ENCODE results near the gene SCFD2. TPM values are rescaled to one million over a fixed set of nuclear protein-coding genes. Genes with fewer than 3 reads are reported as not detected.

Gene SCFD2
- total and polyA plus RNA-seq, 5 donors from 2014 or later: 15.0 to 23.9 (median 16.3) TPM

- Mint-ChIP-seq H3K9me3 (no peaks in the 10 kb centered on the region), H3K4me1 (peaks cover 0 to 41% (median 26%) of the 10 kb centered on the region in 4 donors), H3K27me3 (no peaks in the 10 kb centered on the region), H3K36me3 (peaks cover 20% of the 10 kb centered on the region), H3K4me3 (no peak overlapping the region), H3K27ac (no peak overlapping the region)
- Histone ChIP-seq H3K4me3 (ENCODE audit: low read depth, low read length) (no peak overlapping the region), H3K27ac (ENCODE audit: insufficient read depth, low read length, poor library complexity, severe bottlenecking) (no peak overlapping the region), H3K36me3 (ENCODE audit: control insufficient read depth, insufficient read depth, low read length) (no peaks in the 10 kb centered on the region), H3K27me3 (ENCODE audit: control insufficient read depth, insufficient read depth, low read length) (no peaks in the 10 kb centered on the region), H3K4me1 (ENCODE audit: control insufficient read depth, insufficient read depth, low read length, poor library complexity, severe bottlenecking) (peaks cover 8% of the 10 kb centered on the region), H3K9me3 (ENCODE audit: control insufficient read depth in 2 of 2, low read length in 2 of 2) (no peaks in the 10 kb centered on the region)
- ATAC-seq (ENCODE audit: low read depth in 2 of 2) (no peak), DNase-seq (no peak)
Measured at GRCh38 chr4:53013873-53014775, 351.7 kb downstream of the SCFD2 start.

GRCh38 chr4:53012738-53013137 is 353.1 kb downstream of the SCFD2 start:
- H3K9me3 Mint-ChIP-seq: no peaks in the 10 kb centered on the region
- peak overlapping the region in 2 of 4 donors; percentile 4 to 69 for H3K4me3 Mint-ChIP-seq
- Histone ChIP-seq H3K9me3 (ENCODE audit: control insufficient read depth in 2 of 2, low read length in 2 of 2) (no peaks in the 10 kb centered on the region), H3K36me3 (ENCODE audit: control insufficient read depth, insufficient read depth, low read length) (no peaks in the 10 kb centered on the region), H3K27me3 (ENCODE audit: control insufficient read depth, insufficient read depth, low read length) (no peaks in the 10 kb centered on the region), H3K4me1 (ENCODE audit: control insufficient read depth, insufficient read depth, low read length, poor library complexity, severe bottlenecking) (peaks cover 8% of the 10 kb centered on the region), H3K4me3 (ENCODE audit: low read depth, low read length) (peak overlapping the region; percentile 28), H3K27ac (ENCODE audit: insufficient read depth, low read length, poor library complexity, severe bottlenecking) (no peak overlapping the region)
- H3K27ac Mint-ChIP-seq: peak overlapping the region; percentile 54 to 86 (median 59)
- H3K4me1 Mint-ChIP-seq: peaks cover 0 to 41% (median 27%) of the 10 kb centered on the region in 4 donors
- H3K27me3 Mint-ChIP-seq: no peaks in the 10 kb centered on the region
- peak in 1 of 3 donors; percentile 58 for DNase-seq
- H3K36me3 Mint-ChIP-seq: peaks cover 31% of the 10 kb centered on the region
- peak; percentile 61 to 65 for ATAC-seq (ENCODE audit: low read depth in 2 of 2)

GRCh38 chr4:53011259-53011905 is 354.5 kb downstream of the SCFD2 start:
- no peak for DNase-seq
- H3K9me3 Mint-ChIP-seq: no peaks in the 10 kb centered on the region

GRCh38 chr4:53010318-53010717 is 355.5 kb downstream of the SCFD2 start:
- Histone ChIP-seq H3K27me3 (ENCODE audit: control insufficient read depth, insufficient read depth, low read length) (no peaks in the 10 kb centered on the region), H3K27ac (ENCODE audit: insufficient read depth, low read length, poor library complexity, severe bottlenecking) (no peak overlapping the region), H3K9me3 (ENCODE audit: control insufficient read depth in 2 of 2, low read length in 2 of 2) (no peaks in the 10 kb centered on the region), H3K4me1 (ENCODE audit: control insufficient read depth, insufficient read depth, low read length, poor library complexity, severe bottlenecking) (peaks cover 8% of the 10 kb centered on the region), H3K36me3 (ENCODE audit: control insufficient read depth, insufficient read depth, low read length) (no peaks in the 10 kb centered on the region), H3K4me3 (ENCODE audit: low read depth, low read length) (no peak overlapping the region)
- H3K9me3 Mint-ChIP-seq: no peaks in the 10 kb centered on the region
- peaks cover 38% of the 10 kb centered on the region for H3K36me3 Mint-ChIP-seq
- no peak overlapping the region for H3K27ac Mint-ChIP-seq
- H3K27me3 Mint-ChIP-seq: no peaks in the 10 kb centered on the region
- no peak overlapping the region for H3K4me3 Mint-ChIP-seq
- peaks cover 0 to 41% (median 27%) of the 10 kb centered on the region in 4 donors for H3K4me1 Mint-ChIP-seq
- no peak for DNase-seq
- no peak for ATAC-seq (ENCODE audit: low read depth in 2 of 2)

More at GRCh38 chr4:53011259-53011905, 354.5 kb downstream of the SCFD2 start:
- no peak for ATAC-seq (ENCODE audit: low read depth in 2 of 2)
- Histone ChIP-seq H3K9me3 (ENCODE audit: control insufficient read depth in 2 of 2, low read length in 2 of 2) (no peaks in the 10 kb centered on the region), H3K27me3 (ENCODE audit: control insufficient read depth, insufficient read depth, low read length) (no peaks in the 10 kb centered on the region), H3K27ac (ENCODE audit: insufficient read depth, low read length, poor library complexity, severe bottlenecking) (no peak overlapping the region), H3K36me3 (ENCODE audit: control insufficient read depth, insufficient read depth, low read length) (no peaks in the 10 kb centered on the region), H3K4me1 (ENCODE audit: control insufficient read depth, insufficient read depth, low read length, poor library complexity, severe bottlenecking) (peaks cover 8% of the 10 kb centered on the region), H3K4me3 (ENCODE audit: low read depth, low read length) (no peak overlapping the region)
- Mint-ChIP-seq H3K27me3 (no peaks in the 10 kb centered on the region), H3K4me3 (no peak overlapping the region), H3K27ac (no peak overlapping the region), H3K4me1 (peaks cover 0 to 41% (median 27%) of the 10 kb centered on the region in 4 donors), H3K36me3 (peaks cover 33% of the 10 kb centered on the region)

GRCh38 chr4:53009824-53010223 is 356.0 kb downstream of the SCFD2 start:
- peak in 1 of 3 donors; percentile 10 for DNase-seq
- ATAC-seq (ENCODE audit: low read depth in 2 of 2): no peak
- Histone ChIP-seq H3K4me1 (ENCODE audit: control insufficient read depth, insufficient read depth, low read length, poor library complexity, severe bottlenecking) (peaks cover 8% of the 10 kb centered on the region), H3K9me3 (ENCODE audit: control insufficient read depth in 2 of 2, low read length in 2 of 2) (no peaks in the 10 kb centered on the region), H3K27me3 (ENCODE audit: control insufficient read depth, insufficient read depth, low read length) (no peaks in the 10 kb centered on the region), H3K27ac (ENCODE audit: insufficient read depth, low read length, poor library complexity, severe bottlenecking) (no peak overlapping the region), H3K36me3 (ENCODE audit: control insufficient read depth, insufficient read depth, low read length) (no peaks in the 10 kb centered on the region), H3K4me3 (ENCODE audit: low read depth, low read length) (no peak overlapping the region)
- Mint-ChIP-seq H3K27me3 (no peaks in the 10 kb centered on the region), H3K9me3 (no peaks in the 10 kb centered on the region), H3K36me3 (peaks cover 38% of the 10 kb centered on the region), H3K4me3 (no peak overlapping the region), H3K27ac (peak overlapping the region in 1 of 3 donors; percentile 29), H3K4me1 (peaks cover 0 to 41% (median 27%) of the 10 kb centered on the region in 4 donors)

- no peaks in the 10 kb centered on the region for H3K27me3 ChIP-seq (ENCODE audit: control insufficient read depth, insufficient read depth, low read length)
- no peaks in the 10 kb centered on the region for H3K27me3 Mint-ChIP-seq
- peaks cover 0 to 20% (median 12%) of the 10 kb centered on the region in 4 donors for H3K4me1 Mint-ChIP-seq
- H3K4me3 ChIP-seq (ENCODE audit: low read depth, low read length): no peak overlapping the region
- peaks cover 33% of the 10 kb centered on the region for H3K36me3 Mint-ChIP-seq
- DNase-seq (no peak), ATAC-seq (ENCODE audit: low read depth in 2 of 2) (no peak)
- H3K36me3 ChIP-seq (ENCODE audit: control insufficient read depth, insufficient read depth, low read length): no peaks in the 10 kb centered on the region
- H3K4me1 ChIP-seq (ENCODE audit: control insufficient read depth, insufficient read depth, low read length, poor library complexity, severe bottlenecking): no peaks in the 10 kb centered on the region
- peaks cover 0 to 4% (median 0%) of the 10 kb centered on the region in 7 donors for H3K9me3 Mint-ChIP-seq
- H3K27ac Mint-ChIP-seq: no peak overlapping the region
- H3K4me3 Mint-ChIP-seq: no peak overlapping the region
- no peaks in the 10 kb centered on the region for H3K9me3 ChIP-seq (ENCODE audit: control insufficient read depth in 2 of 2, low read length in 2 of 2)
- no peak overlapping the region for H3K27ac ChIP-seq (ENCODE audit: insufficient read depth, low read length, poor library complexity, severe bottlenecking)
Measured at GRCh38 chr4:53007024-53007423, 358.8 kb downstream of the SCFD2 start.

GRCh38 chr4:53005808-53006207 is 360.1 kb downstream of the SCFD2 start:
- peaks cover 33% of the 10 kb centered on the region for H3K36me3 Mint-ChIP-seq
- peaks cover 0 to 4% (median 0%) of the 10 kb centered on the region in 7 donors for H3K9me3 Mint-ChIP-seq
- DNase-seq (no peak), ATAC-seq (ENCODE audit: low read depth in 2 of 2) (no peak)
- H3K27me3 ChIP-seq (ENCODE audit: control insufficient read depth, insufficient read depth, low read length): no peaks in the 10 kb centered on the region
- no peak overlapping the region for H3K4me3 Mint-ChIP-seq
- no peak overlapping the region for H3K4me3 ChIP-seq (ENCODE audit: low read depth, low read length)
- no peaks in the 10 kb centered on the region for H3K36me3 ChIP-seq (ENCODE audit: control insufficient read depth, insufficient read depth, low read length)
- H3K27ac Mint-ChIP-seq: no peak overlapping the region
- peaks cover 0 to 10% (median 5%) of the 10 kb centered on the region in 4 donors for H3K4me1 Mint-ChIP-seq
- no peak overlapping the region for H3K27ac ChIP-seq (ENCODE audit: insufficient read depth, low read length, poor library complexity, severe bottlenecking)
- no peaks in the 10 kb centered on the region for H3K4me1 ChIP-seq (ENCODE audit: control insufficient read depth, insufficient read depth, low read length, poor library complexity, severe bottlenecking)
- no peaks in the 10 kb centered on the region for H3K27me3 Mint-ChIP-seq
- no peaks in the 10 kb centered on the region for H3K9me3 ChIP-seq (ENCODE audit: control insufficient read depth in 2 of 2, low read length in 2 of 2)

All from CD4-positive, CD25-positive, alpha-beta regulatory T cell (primary cell).